Astrocyte (in vitro differentiated cells and primary cell): Measurements from ENCODE around the gene UNC93A. TPM values are rescaled to one million over a fixed set of nuclear protein-coding genes. Genes with fewer than 3 reads are reported as not detected.

Experiments
- DNase-seq: peaks from one replicate; pipeline ENCODE4 v3.0.0-alpha.2; 2010; ENCODE audit warnings: low read depth
- FAIRE-seq: peaks from 2 replicates; lab custom pipeline; 2011; peaks lifted over from hg19 to GRCh38; lab: Jason Lieb, UNC
- H2AFZ ChIP-seq: 2 replicates; pipeline ENCODE4 v1.6.0; 2012; ENCODE audit warnings: low read depth, low read length, inconsistent platforms
- H3K27ac ChIP-seq: 2 replicates; pipeline ENCODE4 v1.5.1; 2011; ENCODE audit warnings: low read depth, low read length, inconsistent platforms
- H3K27me3 ChIP-seq: 2 replicates; pipeline ENCODE4 v1.6.0; 2011; ENCODE audit warnings: low read length, inconsistent platforms; ENCODE audit not compliant: insufficient read depth
- H3K36me3 ChIP-seq: 2 replicates; pipeline ENCODE4 v1.5.1; 2011; ENCODE audit warnings: low read length, inconsistent platforms; ENCODE audit not compliant: insufficient read depth
- H3K4me1 ChIP-seq: 2 replicates; pipeline ENCODE4 v1.5.1; 2011; ENCODE audit warnings: low read length, inconsistent platforms; ENCODE audit not compliant: insufficient read depth
- H3K4me2 ChIP-seq: 2 replicates; pipeline ENCODE4 v1.6.0; 2012; ENCODE audit warnings: low read length, inconsistent platforms
- H3K4me3 ChIP-seq: 2 replicates; pipeline ENCODE4 v1.5.1; 2011; ENCODE audit warnings: low read depth, mild to moderate bottlenecking, low read length, inconsistent platforms; ENCODE audit not compliant: insufficient read depth
- H3K79me2 ChIP-seq: 2 replicates; pipeline ENCODE4 v1.6.0; 2012; ENCODE audit warnings: mild to moderate bottlenecking, low read length, inconsistent platforms; ENCODE audit not compliant: insufficient read depth
- H3K9ac ChIP-seq: 2 replicates; pipeline ENCODE4 v1.6.0; 2012; ENCODE audit warnings: mild to moderate bottlenecking, low read length, inconsistent platforms
- H3K9me3 ChIP-seq: 2 replicates; pipeline ENCODE4 v1.5.1; 2012; ENCODE audit warnings: low read depth, mild to moderate bottlenecking, low read length, inconsistent platforms; ENCODE audit not compliant: insufficient read depth
- H4K20me1 ChIP-seq: 2 replicates; pipeline ENCODE4 v1.6.0; 2012; ENCODE audit warnings: low read length, inconsistent platforms; ENCODE audit not compliant: insufficient read depth
- H3K27ac Mint-ChIP-seq: one replicate; pipeline ENCODE4 v1.8.0; 2021; ENCODE audit warnings: mild to moderate bottlenecking, mixed read lengths; ENCODE audit not compliant: unreplicated experiment
- H3K27me3 Mint-ChIP-seq: one replicate; pipeline ENCODE4 v1.8.0; 2021; ENCODE audit warnings: low read depth, mixed read lengths; ENCODE audit not compliant: unreplicated experiment
- H3K36me3 Mint-ChIP-seq: one replicate; pipeline ENCODE4 v1.8.0; 2021; ENCODE audit warnings: low read depth, mixed read lengths; ENCODE audit not compliant: unreplicated experiment
- H3K4me1 Mint-ChIP-seq: one replicate; pipeline ENCODE4 v1.8.0; 2021; ENCODE audit warnings: low read depth, mixed read lengths; ENCODE audit not compliant: unreplicated experiment
- H3K4me3 Mint-ChIP-seq: one replicate; pipeline ENCODE4 v1.8.0; 2021; ENCODE audit warnings: mild to moderate bottlenecking, moderate library complexity, mixed read lengths; ENCODE audit not compliant: unreplicated experiment
- H3K9me3 Mint-ChIP-seq: one replicate; pipeline ENCODE4 v1.8.0; 2021; ENCODE audit warnings: mild to moderate bottlenecking, mixed read lengths; ENCODE audit not compliant: unreplicated experiment
- CTCF ChIP-seq: IDR thresholded peaks from 2 replicates; pipeline ENCODE4 v1.5.1; 2011; ENCODE audit warnings: low read depth, mild to moderate bottlenecking, inconsistent platforms, low read length, moderate library complexity; ENCODE audit not compliant: insufficient read depth
- EZH2 ChIP-seq: IDR thresholded peaks from 2 replicates; pipeline ENCODE4 v1.6.1; 2012; ENCODE audit warnings: mild to moderate bottlenecking, low read length, inconsistent platforms; ENCODE audit not compliant: insufficient read depth
- total RNA-seq: library from RNA; stranded (reverse); gene quantifications from 2 replicates; pipeline ENCODE4 v1.2.1, GENCODE V29; 2021

The UNC93A gene
- total RNA-seq, 1 donor from 2014 or later: not detected

GRCh38 chr6:167272696-167273379, 18.3 kb upstream of the UNC93A start:
- H3K36me3 Mint-ChIP-seq: no peaks in the 10 kb centered on the region
- no peak overlapping the region for H3K27ac ChIP-seq
- no peaks in the 10 kb centered on the region for H3K4me1 ChIP-seq
- H3K79me2 ChIP-seq: no peaks in the 10 kb centered on the region
- H3K9me3 ChIP-seq: no peaks in the 10 kb centered on the region
- H4K20me1 ChIP-seq: no peaks in the 10 kb centered on the region
- H3K4me2 ChIP-seq: no peak overlapping the region
- H3K9me3 Mint-ChIP-seq: peaks cover 5% of the 10 kb centered on the region
- no peak overlapping the region for H2AFZ ChIP-seq
- FAIRE-seq (no peak), DNase-seq (no peak)
- H3K4me3 Mint-ChIP-seq: no peak overlapping the region
- H3K9ac ChIP-seq: no peak overlapping the region
- H3K4me3 ChIP-seq: no peak overlapping the region
- H3K27me3 ChIP-seq: no peaks in the 10 kb centered on the region
- H3K27ac Mint-ChIP-seq: no peak overlapping the region
- no peaks in the 10 kb centered on the region for H3K36me3 ChIP-seq
- H3K4me1 Mint-ChIP-seq: peaks cover 5% of the 10 kb centered on the region
- no peak for TF ChIP-seq CTCF
- no peak for TF ChIP-seq EZH2
- H3K27me3 Mint-ChIP-seq: peaks cover 33% of the 10 kb centered on the region

- Histone ChIP-seq H3K4me2 (no peak overlapping the region), H3K36me3 (no peaks in the 10 kb centered on the region), H2AFZ (no peak overlapping the region), H3K4me1 (no peaks in the 10 kb centered on the region), H3K27me3 (no peaks in the 10 kb centered on the region), H3K79me2 (no peaks in the 10 kb centered on the region), H3K9ac (no peak overlapping the region), H3K4me3 (no peak overlapping the region), H3K27ac (no peak overlapping the region), H4K20me1 (no peaks in the 10 kb centered on the region), H3K9me3 (no peaks in the 10 kb centered on the region)
- no peak overlapping the region for H3K27ac Mint-ChIP-seq
- H3K9me3 Mint-ChIP-seq: peaks cover 5% of the 10 kb centered on the region
- TF ChIP-seq CTCF (no peak), EZH2 (no peak)
- peaks cover 32% of the 10 kb centered on the region for H3K27me3 Mint-ChIP-seq
- FAIRE-seq (no peak), DNase-seq (no peak)
- H3K4me1 Mint-ChIP-seq: no peaks in the 10 kb centered on the region
- no peak overlapping the region for H3K4me3 Mint-ChIP-seq
- H3K36me3 Mint-ChIP-seq: no peaks in the 10 kb centered on the region
Measured at GRCh38 chr6:167274270-167274669, 16.8 kb upstream of the UNC93A start.

DNA sequence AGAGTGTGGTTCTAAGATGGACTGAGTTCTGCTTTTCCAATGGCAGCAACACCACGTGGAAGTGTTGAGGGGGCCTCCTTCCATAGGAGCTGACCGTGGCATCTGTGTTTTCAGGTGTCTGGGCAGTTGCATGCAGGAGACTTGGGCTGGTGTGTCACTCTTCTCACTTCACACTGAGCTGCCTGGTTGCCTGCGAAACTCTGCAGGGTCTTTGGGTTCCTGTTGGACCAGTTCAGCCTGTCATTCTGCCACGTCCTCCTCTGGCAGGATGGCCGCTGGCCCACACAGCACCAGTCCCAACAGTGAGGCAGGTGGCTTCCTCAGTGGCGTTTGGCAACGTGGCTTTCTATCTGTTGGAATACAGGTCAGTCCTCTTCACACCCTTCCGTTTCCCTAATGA, 16.1 kb upstream of the UNC93A start:
- H3K4me2 ChIP-seq: no peak overlapping the region
- Mint-ChIP-seq H3K27me3 (peaks cover 35% of the 10 kb centered on the region), H3K36me3 (no peaks in the 10 kb centered on the region), H3K27ac (no peak overlapping the region), H3K4me1 (peaks cover 5% of the 10 kb centered on the region), H3K4me3 (no peak overlapping the region), H3K9me3 (peaks cover 5% of the 10 kb centered on the region)
- FAIRE-seq: no peak
- H3K36me3 ChIP-seq: no peaks in the 10 kb centered on the region
- H3K9ac ChIP-seq: no peak overlapping the region
- H3K4me1 ChIP-seq: no peaks in the 10 kb centered on the region
- TF ChIP-seq CTCF: no peak
- H3K4me3 ChIP-seq: no peak overlapping the region
- H3K9me3 ChIP-seq: no peaks in the 10 kb centered on the region
- no peaks in the 10 kb centered on the region for H4K20me1 ChIP-seq
- no peaks in the 10 kb centered on the region for H3K79me2 ChIP-seq
- no peak for DNase-seq
- no peaks in the 10 kb centered on the region for H3K27me3 ChIP-seq
- no peak overlapping the region for H3K27ac ChIP-seq
- no peak overlapping the region for H2AFZ ChIP-seq
